SK-N-MC (cell line): ENCODE data around the gene PRKAR1B.

Experiments used
- DNase-seq: peaks from one replicate; pipeline ENCODE4 v3.0.0-alpha.2; 2011; ENCODE audit warnings: low read depth, low spot score
- H3K27ac ChIP-seq: fragments of 200-600 bp; sonication (generic); 2 replicates; pipeline ENCODE4 v1.5.1; 2016; ENCODE audit warnings: mixed run types
- H3K36me3 ChIP-seq: fragments of 200-600 bp; sonication (generic); 2 replicates; pipeline ENCODE4 v1.6.1; 2017; ENCODE audit warnings: antibody characterized with exemption, low read length, mixed read lengths; ENCODE audit not compliant: insufficient read depth
- H3K4me3 ChIP-seq: fragments of 200-600 bp; sonication (generic); 2 replicates; pipeline ENCODE4 v1.5.1; 2016
- H3K9ac ChIP-seq: fragments of 200-600 bp; sonication (generic); 2 replicates; pipeline ENCODE4 v1.8.0; 2017; ENCODE audit warnings: mixed run types, mixed read lengths; ENCODE audit not compliant: insufficient read length
- H3K9me3 ChIP-seq: fragments of 200-600 bp; sonication (generic); 2 replicates; pipeline ENCODE4 v1.6.1; 2017; ENCODE audit warnings: low read depth, mild to moderate bottlenecking, antibody characterized with exemption, low read length, moderate library complexity, mixed read lengths
- EZH2 ChIP-seq: fragments of 200-600 bp; sonication (generic); IDR thresholded peaks from one replicate; pipeline ENCODE4 v1.6.1; 2017; ENCODE audit warnings: antibody characterized with exemption
- FOXP2 ChIP-seq: optimal IDR thresholded peaks from 2 replicates; pipeline ENCODE3; 2011; ENCODE audit warnings: mild to moderate bottlenecking, moderate library complexity; ENCODE audit not compliant: insufficient read depth; ENCODE audit errors: extremely low read length, control extremely low read depth
- POLR2AphosphoS5 ChIP-seq: IDR thresholded peaks from 2 replicates; pipeline ENCODE4 v1.6.1; 2012; ENCODE audit warnings: mild to moderate bottlenecking, low read depth, low read length, borderline replicate concordance

Gene PRKAR1B

GRCh38 chr7:499853-500485, 227.1 kb downstream of the PRKAR1B start:
- TF ChIP-seq FOXP2 (no peak), POLR2AphosphoS5 (no peak), EZH2 (no peak)
- Histone ChIP-seq H3K27ac (no peak overlapping the region), H3K4me3 (no peak overlapping the region), H3K9ac (no peak overlapping the region), H3K9me3 (no peaks in the 10 kb centered on the region), H3K36me3 (no peaks in the 10 kb centered on the region)
- DNase-seq, result no peak
